ENCODE results near the gene ARL3.
"Not testable (repeated sequence)": the region's sequence is repeated elsewhere in the genome, so short reads cannot be mapped to it uniquely, and the experiment has no call there.

The ARL3 gene

GRCh38 chr10:102704915-102705314, 9.3 kb downstream of the ARL3 start:
- DNase-seq (ENCODE audit: low read depth), result no peak

GRCh38 chr10:102702742-102703141, 11.5 kb downstream of the ARL3 start:
- no peak for DNase-seq (ENCODE audit: low read depth)

GRCh38 chr10:102701796-102702195, 12.4 kb downstream of the ARL3 start:
- no peak for DNase-seq (ENCODE audit: low read depth)

- DNase-seq (ENCODE audit: low read depth), result no peak
Observed at GRCh38 chr10:102701272-102701671, 12.9 kb downstream of the ARL3 start.

- no peak for DNase-seq (ENCODE audit: low read depth)
Observed at GRCh38 chr10:102698894-102699293, 15.3 kb downstream of the ARL3 start.

GRCh38 chr10:102696736-102697135, 17.5 kb downstream of the ARL3 start:
- no peak for DNase-seq (ENCODE audit: low read depth)

GRCh38 chr10:102695401-102695800, 18.8 kb downstream of the ARL3 start:
- DNase-seq (ENCODE audit: low read depth), result not testable (repeated sequence)

GRCh38 chr10:102691285-102692066, 22.7 kb downstream of the ARL3 start:
- DNase-seq (ENCODE audit: low read depth), result no peak

- no peak for DNase-seq (ENCODE audit: low read depth)
Observed at GRCh38 chr10:102683736-102684135, 30.5 kb downstream of the ARL3 start.

- DNase-seq (ENCODE audit: low read depth), result no peak
Observed at GRCh38 chr10:102682981-102683380, 31.2 kb downstream of the ARL3 start.

- DNase-seq (ENCODE audit: low read depth), result no peak
Observed at GRCh38 chr10:102682416-102682815, 31.8 kb downstream of the ARL3 start.

GRCh38 chr10:102681696-102682095, 32.5 kb downstream of the ARL3 start:
- DNase-seq (ENCODE audit: low read depth), result no peak

GRCh38 chr10:102679596-102679995, 34.6 kb downstream of the ARL3 start:
- DNase-seq (ENCODE audit: low read depth), result no peak

- no peak for DNase-seq (ENCODE audit: low read depth)
Observed at GRCh38 chr10:102678842-102679289, 35.3 kb downstream of the ARL3 start.

- DNase-seq (ENCODE audit: low read depth), result no peak
Observed at GRCh38 chr10:102678068-102678400, 36.2 kb downstream of the ARL3 start.

- no peak for DNase-seq (ENCODE audit: low read depth)
Observed at GRCh38 chr10:102677331-102678067, 36.7 kb downstream of the ARL3 start.

GRCh38 chr10:102676534-102677315, 37.5 kb downstream of the ARL3 start:
- no peak for DNase-seq (ENCODE audit: low read depth)

- DNase-seq (ENCODE audit: low read depth), result no peak
Observed at GRCh38 chr10:102675666-102676533, 38.3 kb downstream of the ARL3 start.

- DNase-seq (ENCODE audit: low read depth), result no peak
Observed at GRCh38 chr10:102675011-102675665, 39.1 kb downstream of the ARL3 start.

- DNase-seq (ENCODE audit: low read depth), result no peak
Observed at GRCh38 chr10:102674566-102674965, 39.6 kb downstream of the ARL3 start.
